ENCODE results near the gene SERPINB11.

Gene SERPINB11

DNA sequence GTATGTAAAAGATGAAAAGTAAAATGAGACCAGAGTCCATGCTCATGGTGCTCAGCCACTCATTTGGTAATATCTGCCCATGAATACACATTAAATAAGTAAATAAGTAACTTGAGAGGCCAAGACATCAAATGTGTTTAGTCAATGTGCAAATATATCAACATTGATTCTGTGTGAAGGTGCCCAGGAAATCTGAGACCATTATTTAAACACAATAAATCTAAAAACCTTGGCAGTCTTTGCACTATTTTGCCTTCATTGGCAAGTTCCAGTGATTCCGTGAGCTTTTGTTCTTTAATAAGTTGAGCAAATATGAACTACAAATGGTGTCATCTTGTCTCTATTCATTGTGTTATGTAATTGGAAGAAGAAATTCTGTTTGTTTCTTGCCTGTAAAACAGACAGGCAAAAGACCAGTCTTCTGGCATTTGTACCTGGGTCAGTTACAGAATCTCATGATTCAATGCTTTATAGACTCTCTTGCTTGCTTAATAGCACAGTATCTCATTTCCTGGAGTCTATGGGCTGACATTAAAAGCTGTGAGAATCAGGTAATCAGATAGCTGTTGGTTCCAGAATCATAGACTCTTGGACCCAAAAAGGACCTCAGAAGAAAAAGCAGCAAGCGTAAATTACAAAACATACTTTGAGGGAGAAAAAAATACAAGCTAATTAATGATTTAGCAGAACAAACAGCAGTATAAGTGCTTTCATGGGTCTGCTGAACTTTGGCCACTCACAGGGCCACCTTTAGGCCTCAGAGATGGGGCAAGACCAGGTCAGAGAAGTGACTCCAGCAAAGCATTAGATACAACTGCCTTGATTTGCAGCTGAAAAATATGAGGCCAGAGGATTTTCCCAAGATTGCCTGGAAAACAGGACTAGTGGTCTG, 21.1 kb upstream of the SERPINB11 start:
- Histone ChIP-seq H3K27me3 (ENCODE audit: insufficient read depth, low read length) (no peaks in the 10 kb centered on the region), H3K9ac (ENCODE audit: low read length) (no peak overlapping the region), H3K36me3 (ENCODE audit: insufficient read depth, low read length) (no peaks in the 10 kb centered on the region), H3K9me2 (ENCODE audit: low read depth, low read length) (no peaks in the 10 kb centered on the region), H3F3A (ENCODE audit: insufficient read depth, low read length) (no peaks in the 10 kb centered on the region), H3K9me3 (ENCODE audit: low read length) (no peaks in the 10 kb centered on the region), H4K20me1 (ENCODE audit: insufficient read depth, low read length) (no peaks in the 10 kb centered on the region), H3K27ac (ENCODE audit: low read depth, low read length, poor library complexity, severe bottlenecking) (no peak overlapping the region), H2AFZ (ENCODE audit: low read length) (no peak overlapping the region), H3K4me2 (ENCODE audit: low read length) (no peak overlapping the region), H3K79me2 (ENCODE audit: insufficient read depth, low read length) (no peaks in the 10 kb centered on the region), H3K4me1 (ENCODE audit: insufficient read depth, low read length, severe bottlenecking) (no peaks in the 10 kb centered on the region), H3K4me3 (ENCODE audit: low read depth, low read length, poor library complexity, severe bottlenecking) (no peak overlapping the region)
- TF ChIP-seq EZH2 (IDR thresholded peaks at IDR 0.05; ENCODE audit: borderline replicate concordance, low read length): no peak
- TF ChIP-seq, protein P1, sequence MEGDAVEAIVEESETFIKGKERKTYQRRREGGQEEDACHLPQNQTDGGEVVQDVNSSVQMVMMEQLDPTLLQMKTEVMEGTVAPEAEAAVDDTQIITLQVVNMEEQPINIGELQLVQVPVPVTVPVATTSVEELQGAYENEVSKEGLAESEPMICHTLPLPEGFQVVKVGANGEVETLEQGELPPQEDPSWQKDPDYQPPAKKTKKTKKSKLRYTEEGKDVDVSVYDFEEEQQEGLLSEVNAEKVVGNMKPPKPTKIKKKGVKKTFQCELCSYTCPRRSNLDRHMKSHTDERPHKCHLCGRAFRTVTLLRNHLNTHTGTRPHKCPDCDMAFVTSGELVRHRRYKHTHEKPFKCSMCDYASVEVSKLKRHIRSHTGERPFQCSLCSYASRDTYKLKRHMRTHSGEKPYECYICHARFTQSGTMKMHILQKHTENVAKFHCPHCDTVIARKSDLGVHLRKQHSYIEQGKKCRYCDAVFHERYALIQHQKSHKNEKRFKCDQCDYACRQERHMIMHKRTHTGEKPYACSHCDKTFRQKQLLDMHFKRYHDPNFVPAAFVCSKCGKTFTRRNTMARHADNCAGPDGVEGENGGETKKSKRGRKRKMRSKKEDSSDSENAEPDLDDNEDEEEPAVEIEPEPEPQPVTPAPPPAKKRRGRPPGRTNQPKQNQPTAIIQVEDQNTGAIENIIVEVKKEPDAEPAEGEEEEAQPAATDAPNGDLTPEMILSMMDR (IDR thresholded peaks at IDR 0.05; ENCODE audit: low read length): no peak

DNA sequence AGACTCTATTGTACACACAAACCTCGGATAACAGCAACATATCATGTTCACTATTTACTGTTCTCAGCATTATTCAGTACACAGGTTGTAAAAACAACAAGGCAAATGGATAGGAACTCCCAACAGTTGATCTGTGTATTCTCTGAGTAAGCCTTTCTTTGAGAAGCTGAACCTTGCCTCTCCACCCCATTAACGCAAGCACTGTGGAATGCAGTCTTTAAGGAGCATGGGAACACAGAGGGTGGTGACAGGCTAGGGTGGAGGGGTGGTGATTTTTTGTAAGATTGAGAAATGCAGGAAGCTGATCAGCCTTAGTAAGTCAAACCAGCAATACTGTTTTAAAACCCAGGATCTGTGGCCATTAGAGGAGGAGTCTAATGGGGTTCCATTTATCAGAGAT, 19.6 kb upstream of the SERPINB11 start:
- Histone ChIP-seq H3K4me3 (ENCODE audit: low read depth, low read length, poor library complexity, severe bottlenecking) (no peak overlapping the region), H3K27ac (ENCODE audit: low read depth, low read length, poor library complexity, severe bottlenecking) (no peak overlapping the region), H3K9me3 (ENCODE audit: low read length) (no peaks in the 10 kb centered on the region), H4K20me1 (ENCODE audit: insufficient read depth, low read length) (no peaks in the 10 kb centered on the region), H2AFZ (ENCODE audit: low read length) (no peak overlapping the region), H3K36me3 (ENCODE audit: insufficient read depth, low read length) (no peaks in the 10 kb centered on the region), H3K79me2 (ENCODE audit: insufficient read depth, low read length) (no peaks in the 10 kb centered on the region), H3K9ac (ENCODE audit: low read length) (no peak overlapping the region), H3K4me2 (ENCODE audit: low read length) (no peak overlapping the region), H3K27me3 (ENCODE audit: insufficient read depth, low read length) (no peaks in the 10 kb centered on the region), H3F3A (ENCODE audit: insufficient read depth, low read length) (no peaks in the 10 kb centered on the region), H3K9me2 (ENCODE audit: low read depth, low read length) (no peaks in the 10 kb centered on the region), H3K4me1 (ENCODE audit: insufficient read depth, low read length, severe bottlenecking) (no peaks in the 10 kb centered on the region)
- TF ChIP-seq EZH2 (IDR thresholded peaks at IDR 0.05; ENCODE audit: borderline replicate concordance, low read length): no peak
- TF ChIP-seq, protein P1 (IDR thresholded peaks at IDR 0.05; ENCODE audit: low read length): no peak

DNA sequence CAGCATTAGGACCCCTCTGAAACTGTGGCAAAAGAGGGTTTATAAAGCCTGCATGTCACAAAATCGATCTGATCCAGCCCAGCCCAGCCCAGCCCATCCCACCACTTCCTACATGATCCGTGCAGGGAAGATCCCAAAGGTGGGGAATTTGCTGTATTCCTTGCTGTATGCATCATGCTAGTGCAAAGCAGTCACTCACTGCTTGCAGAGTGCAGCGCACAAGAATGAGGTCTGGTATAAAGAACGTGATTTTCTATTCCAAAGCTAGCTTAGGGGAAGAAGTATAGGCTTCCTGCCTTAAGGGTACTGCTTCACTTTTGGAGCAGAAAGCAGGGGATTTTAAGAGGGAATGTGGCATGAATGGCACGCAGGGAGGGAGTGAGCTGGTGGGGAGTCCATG, 18.9 kb upstream of the SERPINB11 start:
- TF ChIP-seq, protein P1 (IDR thresholded peaks at IDR 0.05; ENCODE audit: low read length): no peak
- no peaks in the 10 kb centered on the region for H3K4me1 ChIP-seq (ENCODE audit: insufficient read depth, low read length, severe bottlenecking)
- H3K9me3 ChIP-seq (ENCODE audit: low read length): no peaks in the 10 kb centered on the region
- H3K79me2 ChIP-seq (ENCODE audit: insufficient read depth, low read length): no peaks in the 10 kb centered on the region
- H4K20me1 ChIP-seq (ENCODE audit: insufficient read depth, low read length): no peaks in the 10 kb centered on the region
- H3K9ac ChIP-seq (ENCODE audit: low read length): no peak overlapping the region
- no peaks in the 10 kb centered on the region for H3K9me2 ChIP-seq (ENCODE audit: low read depth, low read length)
- H3K4me3 ChIP-seq (ENCODE audit: low read depth, low read length, poor library complexity, severe bottlenecking): no peak overlapping the region
- H3K4me2 ChIP-seq (ENCODE audit: low read length): no peak overlapping the region
- H3K27me3 ChIP-seq (ENCODE audit: insufficient read depth, low read length): no peaks in the 10 kb centered on the region
- no peaks in the 10 kb centered on the region for H3F3A ChIP-seq (ENCODE audit: insufficient read depth, low read length)
- H3K27ac ChIP-seq (ENCODE audit: low read depth, low read length, poor library complexity, severe bottlenecking): no peak overlapping the region
- no peak overlapping the region for H2AFZ ChIP-seq (ENCODE audit: low read length)
- H3K36me3 ChIP-seq (ENCODE audit: insufficient read depth, low read length): no peaks in the 10 kb centered on the region
